GM19372 (cell line): Measurements from ENCODE around the gene DNAJB2.
"Not testable (repeated sequence)": the region's sequence is repeated elsewhere in the genome, so short reads cannot be mapped to it uniquely, and the experiment has no call there.

ENCODE experiments used
- ATAC-seq: cut with Tn5 transposase; IDR thresholded peaks from one replicate; pipeline ENCODE4 v1.9.1; 2021; ENCODE audit warnings: mild to moderate bottlenecking, low read depth, moderate library complexity; ENCODE audit not compliant: unreplicated experiment

DNAJB2 gene

GRCh38 chr2:219282943-219283581 is 3.9 kb downstream of the DNAJB2 start:
- ATAC-seq, result no peak

DNA sequence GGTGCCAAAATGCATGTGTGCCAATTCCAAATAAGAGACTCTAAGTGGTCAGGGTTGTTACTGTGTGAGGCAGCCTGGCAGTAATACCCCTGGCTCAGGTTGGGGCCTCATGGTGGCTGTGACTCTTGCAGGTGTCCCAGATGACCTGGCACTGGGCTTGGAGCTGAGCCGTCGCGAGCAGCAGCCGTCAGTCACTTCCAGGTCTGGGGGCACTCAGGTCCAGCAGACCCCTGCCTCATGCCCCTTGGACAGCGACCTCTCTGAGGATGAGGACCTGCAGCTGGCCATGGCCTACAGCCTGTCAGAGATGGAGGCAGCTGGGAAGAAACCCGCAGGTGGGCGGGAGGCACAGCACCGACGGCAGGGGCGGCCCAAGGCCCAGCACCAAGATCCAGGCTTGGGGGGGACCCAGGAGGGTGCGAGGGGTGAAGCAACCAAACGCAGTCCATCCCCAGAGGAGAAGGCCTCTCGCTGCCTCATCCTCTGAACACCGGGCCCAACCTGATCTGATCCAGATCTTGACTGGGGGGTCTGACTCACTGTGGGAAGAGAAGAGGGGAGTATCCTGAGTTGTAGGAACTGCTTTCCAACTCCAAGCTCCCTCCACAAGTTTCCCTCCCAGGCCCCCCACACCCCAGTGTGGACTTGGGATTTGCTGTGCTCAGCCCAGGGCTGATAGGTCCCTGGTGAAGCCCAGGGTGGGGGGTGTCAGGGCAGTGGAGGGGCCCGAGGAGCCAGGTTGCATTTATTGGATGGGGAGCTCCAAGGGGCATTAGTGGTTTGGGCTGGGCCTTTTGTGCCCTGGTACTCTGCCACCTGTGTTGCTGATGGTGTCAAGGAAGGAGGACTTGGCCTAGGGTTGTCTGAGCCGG is 5.6 kb downstream of the DNAJB2 start:
- ATAC-seq, result no peak

DNA sequence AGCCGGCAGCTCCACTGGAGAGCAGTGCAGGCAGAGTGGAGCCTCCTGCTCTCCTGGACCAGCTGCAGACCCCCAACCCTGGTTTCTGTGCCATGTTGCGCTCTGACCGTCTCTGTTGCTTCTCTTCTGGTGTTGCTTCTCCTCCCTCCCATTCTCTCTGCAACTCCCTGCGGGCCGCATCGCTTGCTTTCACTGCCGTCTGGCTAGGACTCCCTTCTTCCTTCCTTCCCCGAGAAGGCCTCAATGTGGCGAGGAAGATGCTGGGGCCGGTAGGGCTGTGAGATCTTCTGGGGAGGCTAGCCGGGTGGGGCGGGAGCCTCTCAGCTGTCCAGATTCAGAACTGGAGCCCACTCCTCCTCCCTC is 6.2 kb downstream of the DNAJB2 start:
- ATAC-seq, result no peak

- ATAC-seq, result no peak
Observed at GRCh38 chr2:219285894-219286425, 6.8 kb downstream of the DNAJB2 start.

- no peak for ATAC-seq
Observed at GRCh38 chr2:219286436-219287115, 7.4 kb downstream of the DNAJB2 start.

GRCh38 chr2:219287116-219287440 is 7.9 kb downstream of the DNAJB2 start:
- not testable (repeated sequence) for ATAC-seq

DNA sequence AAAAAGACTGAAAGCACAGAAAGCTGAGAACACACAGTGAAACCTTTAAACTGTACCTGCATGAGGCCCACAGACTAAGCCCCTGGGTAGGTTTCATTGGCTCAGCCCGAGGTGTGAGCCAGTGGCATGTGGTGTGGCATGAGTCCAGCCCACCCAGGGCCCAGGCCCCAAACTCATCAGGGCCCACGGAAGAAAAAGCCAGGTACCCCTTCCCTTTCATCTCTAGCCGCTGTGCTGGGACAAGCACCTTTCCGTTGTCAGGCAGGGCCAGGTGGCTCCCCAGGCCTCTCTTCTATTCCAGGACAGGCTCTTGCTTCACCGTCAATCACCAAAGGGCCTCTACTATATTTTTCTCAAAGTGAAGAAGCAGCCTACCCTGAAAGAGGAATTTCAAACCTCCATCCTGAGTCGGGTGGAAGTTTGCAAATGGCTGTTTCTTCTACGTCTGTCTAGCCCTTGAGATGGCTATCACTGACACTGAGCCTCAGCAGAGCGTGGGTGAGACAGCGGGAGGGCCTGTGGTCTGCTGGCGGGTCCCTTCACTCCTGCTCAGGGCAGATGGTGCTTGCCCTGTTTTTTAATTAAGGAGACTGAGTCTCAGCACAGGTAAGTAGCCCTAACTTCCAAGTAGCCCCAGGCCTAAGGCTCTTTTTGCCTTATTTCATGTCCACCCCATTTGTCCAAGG is 8.6 kb downstream of the DNAJB2 start:
- ATAC-seq, result no peak

GRCh38 chr2:219289195-219289536 is 10.0 kb downstream of the DNAJB2 start:
- ATAC-seq, result no peak

GRCh38 chr2:219289537-219290361 is 10.6 kb downstream of the DNAJB2 start:
- no peak for ATAC-seq

GRCh38 chr2:219290381-219291171 is 11.4 kb downstream of the DNAJB2 start:
- no peak for ATAC-seq

DNA sequence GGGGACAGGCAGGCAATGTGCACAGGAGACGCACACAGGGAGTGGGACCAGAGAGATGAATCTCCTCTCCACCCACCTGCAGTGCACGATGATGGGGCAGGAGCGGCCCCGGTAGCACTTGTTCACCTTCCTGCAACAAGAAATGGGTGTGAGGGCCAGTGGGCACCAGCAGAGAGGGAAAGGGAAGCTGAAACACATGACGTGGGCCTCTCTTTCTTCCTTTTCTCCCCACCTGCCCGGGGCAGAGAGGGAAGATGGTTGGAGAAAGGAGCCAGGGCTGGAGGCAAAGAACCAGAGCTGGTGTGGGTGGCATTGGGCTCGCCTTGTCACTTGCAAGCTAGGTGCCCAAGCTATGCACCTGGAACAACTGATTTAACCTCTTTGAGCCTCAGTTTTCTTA is 12.2 kb downstream of the DNAJB2 start:
- no peak for ATAC-seq

GRCh38 chr2:219291910-219292490 is 12.8 kb downstream of the DNAJB2 start:
- no peak for ATAC-seq

DNA sequence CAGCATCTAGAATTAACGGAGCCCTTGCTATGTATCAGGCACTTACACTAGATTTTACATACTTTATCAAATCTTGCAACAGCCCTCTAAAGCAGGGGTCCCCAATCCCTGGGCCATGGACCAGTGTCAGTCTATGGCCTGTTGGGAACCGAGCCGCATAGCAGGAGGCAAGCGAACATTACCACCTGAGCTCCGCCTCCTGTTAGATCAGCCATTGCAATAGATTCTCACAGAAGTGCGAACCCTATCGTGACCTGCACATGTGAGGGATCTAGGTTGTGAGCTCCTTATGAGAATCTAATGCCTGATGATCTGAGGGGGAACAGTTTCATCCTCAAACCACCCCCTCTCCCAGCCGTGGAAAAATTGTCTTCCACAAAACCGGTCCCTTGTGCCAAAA is 13.4 kb downstream of the DNAJB2 start:
- no peak for ATAC-seq

GRCh38 chr2:219293736-219294231 is 14.6 kb downstream of the DNAJB2 start:
- no peak for ATAC-seq

- ATAC-seq, result peak; percentile 94
Observed at GRCh38 chr2:219294356-219295351, 15.5 kb downstream of the DNAJB2 start.

GRCh38 chr2:219296142-219296541 is 17.0 kb downstream of the DNAJB2 start:
- no peak for ATAC-seq

DNA sequence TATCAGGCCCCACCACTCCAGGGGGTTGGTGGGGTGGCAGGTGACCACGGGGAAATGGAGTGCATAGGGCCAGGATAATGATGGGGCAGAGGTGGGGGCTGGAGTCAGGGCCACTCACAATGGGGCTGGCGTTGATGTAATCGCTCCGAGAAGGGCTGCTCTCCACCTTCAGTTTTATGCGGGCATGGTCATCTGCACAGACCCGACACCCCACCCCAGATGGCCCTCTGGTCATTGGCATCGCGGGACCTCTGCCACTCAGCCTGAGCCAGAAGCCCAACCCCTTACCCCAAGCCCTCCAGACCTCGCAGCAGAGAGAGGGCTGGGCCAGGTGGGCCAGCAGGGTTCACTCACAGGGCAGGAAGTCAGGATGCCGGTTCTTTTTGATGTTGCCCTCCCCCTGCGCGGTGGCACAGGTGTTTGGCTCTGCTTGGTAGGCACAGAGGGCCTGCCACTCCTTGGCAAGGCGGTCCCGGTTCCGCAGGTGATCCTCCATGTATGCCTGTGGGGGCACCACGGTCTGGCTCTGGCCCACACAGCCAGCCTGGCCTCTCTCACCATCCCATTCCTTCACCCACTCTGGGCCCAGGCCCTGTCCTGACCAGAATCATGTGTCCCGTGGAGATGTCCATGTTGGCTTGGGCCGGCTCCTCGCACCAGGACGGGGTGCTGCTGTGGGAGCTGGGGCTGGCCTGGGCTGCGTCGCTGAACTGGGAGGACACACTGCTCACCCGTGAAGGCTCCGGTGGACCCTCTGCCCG is 17.6 kb downstream of the DNAJB2 start:
- no peak for ATAC-seq
